GM19238 (cell line): Measurements from ENCODE around the gene SEC24D.

Experiments used
- DNase-seq: peaks from one replicate; pipeline ENCODE4 v3.0.0; 2011; ENCODE audit warnings: low spot score; ENCODE audit not compliant: insufficient read length

The SEC24D gene

DNA sequence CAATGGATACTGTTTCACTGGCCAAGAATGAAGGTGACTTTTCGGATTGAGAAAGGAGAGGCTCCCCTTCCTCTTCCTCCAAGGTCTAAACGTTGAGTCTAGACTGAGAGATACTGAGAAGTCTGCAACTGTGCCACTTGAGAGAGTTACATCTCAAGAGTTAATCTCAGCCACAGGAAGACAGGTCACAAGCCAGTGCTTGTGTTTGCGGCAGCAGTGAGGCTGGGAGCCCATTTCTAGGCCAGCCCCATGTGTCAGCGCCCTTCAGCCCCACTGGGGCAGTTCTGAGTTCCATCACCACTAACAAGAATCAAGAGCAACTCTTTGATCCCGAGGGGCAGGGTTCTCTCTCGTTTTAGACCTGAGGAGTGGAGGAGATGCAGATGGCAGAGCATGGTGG is 7.3 kb upstream of the SEC24D start:
- DNase-seq: no peak

DNA sequence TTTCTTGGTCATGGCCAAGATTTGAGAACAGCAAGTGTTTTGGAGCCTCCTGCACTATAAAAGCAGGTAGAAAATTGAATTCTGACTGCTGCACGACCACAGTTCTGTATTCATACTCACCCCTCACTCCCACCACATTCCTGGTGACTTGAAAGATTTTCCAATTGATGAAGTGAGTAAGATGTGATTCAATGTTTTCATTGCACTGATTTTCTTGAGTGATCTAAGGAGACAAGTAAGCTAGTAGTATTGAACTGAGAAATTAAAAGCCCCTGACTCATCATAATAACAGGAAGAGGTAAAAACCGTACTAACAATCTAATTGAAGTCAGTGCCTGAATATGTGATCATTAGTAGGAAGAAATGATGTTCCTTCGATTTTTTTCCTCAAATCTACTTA is 6.1 kb upstream of the SEC24D start:
- DNase-seq: no peak

- DNase-seq: no peak
Measured at GRCh38 chr4:118839221-118839927, 3.4 kb upstream of the SEC24D start.

DNA sequence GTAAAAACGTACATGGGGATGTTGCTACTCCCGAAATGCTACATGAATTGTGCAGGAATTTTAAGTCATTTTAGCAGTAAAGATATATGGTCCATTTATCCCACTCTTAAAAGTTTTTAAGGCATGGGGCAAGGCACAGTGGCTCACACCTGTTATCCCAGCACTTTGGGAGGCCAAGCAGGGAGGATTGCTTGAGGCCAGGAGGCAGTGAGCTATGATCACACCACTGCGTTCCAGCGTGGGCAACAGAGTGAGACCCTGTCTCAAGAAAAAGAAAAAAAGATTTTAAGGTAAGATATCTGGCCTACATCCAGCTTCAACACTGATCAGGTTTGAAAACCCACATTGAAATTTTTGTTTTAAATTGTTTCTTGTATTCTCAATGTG is 1.2 kb upstream of the SEC24D start:
- DNase-seq: no peak

GRCh38 chr4:118836301-118837120 is 585 bp upstream of the SEC24D start:
- peak; percentile 17 for DNase-seq

- peak; percentile 22 for DNase-seq
Measured at GRCh38 chr4:118834960-118835569, 861 bp downstream of the SEC24D start.

DNA sequence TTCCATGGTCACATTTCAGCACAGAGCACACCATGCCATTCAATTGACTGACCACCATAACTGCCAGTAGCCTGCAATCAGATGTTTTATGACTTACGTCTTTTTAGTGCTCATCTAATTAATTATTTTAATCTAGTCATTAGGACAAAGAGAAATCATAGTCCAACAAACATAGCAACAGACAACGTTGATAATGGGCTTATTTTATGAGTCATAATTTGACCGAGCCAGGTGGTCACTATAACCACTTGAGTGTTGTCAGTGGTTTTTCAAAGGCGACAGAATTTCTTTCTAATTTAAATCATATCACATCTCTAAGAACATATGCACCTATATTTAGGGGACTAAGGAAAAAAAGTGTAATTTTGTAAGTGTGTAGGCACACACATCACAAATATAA is 1.9 kb downstream of the SEC24D start:
- DNase-seq: no peak

GRCh38 chr4:118833192-118833820 is 2.6 kb downstream of the SEC24D start:
- no peak for DNase-seq

DNA sequence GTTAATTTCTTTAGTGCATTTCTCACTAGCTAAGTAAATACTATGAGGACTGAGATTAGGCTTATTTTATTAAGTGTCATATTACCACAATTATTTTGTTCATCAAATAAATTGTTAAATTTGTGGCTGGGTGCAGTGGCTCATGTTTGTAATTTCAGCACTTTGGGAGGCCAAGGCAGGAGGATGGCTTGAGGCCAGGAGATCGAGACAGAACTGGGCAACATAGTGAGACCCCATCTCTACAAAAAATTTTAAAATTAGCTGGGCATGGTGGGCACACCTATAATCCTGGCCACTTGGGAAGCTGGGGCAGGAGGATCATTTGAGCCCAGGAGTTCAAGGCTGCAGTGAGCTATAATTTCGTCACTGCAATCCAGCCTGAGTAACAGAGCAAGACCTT is 6.8 kb downstream of the SEC24D start:
- DNase-seq: no peak

GRCh38 chr4:118826723-118827444 is 9.0 kb downstream of the SEC24D start:
- DNase-seq: no peak

DNA sequence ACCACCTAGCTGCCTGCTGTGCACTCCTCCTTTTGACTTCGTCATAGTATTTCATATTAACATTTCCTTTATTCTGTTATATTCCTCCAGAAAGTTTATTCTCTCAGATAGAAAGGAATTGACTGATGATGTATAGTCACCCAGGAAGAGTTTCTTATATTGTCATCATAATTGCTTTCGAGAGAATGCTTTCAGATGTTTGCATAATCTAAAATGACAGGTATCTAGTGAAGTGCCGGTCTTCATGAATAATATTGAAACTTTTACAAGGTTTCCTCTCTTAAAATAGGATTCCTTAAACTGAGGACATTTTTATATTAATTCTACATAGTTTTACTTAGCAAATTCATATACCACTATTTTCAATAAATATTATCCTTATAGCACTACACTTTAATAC is 10.1 kb downstream of the SEC24D start:
- DNase-seq: no peak

DNA sequence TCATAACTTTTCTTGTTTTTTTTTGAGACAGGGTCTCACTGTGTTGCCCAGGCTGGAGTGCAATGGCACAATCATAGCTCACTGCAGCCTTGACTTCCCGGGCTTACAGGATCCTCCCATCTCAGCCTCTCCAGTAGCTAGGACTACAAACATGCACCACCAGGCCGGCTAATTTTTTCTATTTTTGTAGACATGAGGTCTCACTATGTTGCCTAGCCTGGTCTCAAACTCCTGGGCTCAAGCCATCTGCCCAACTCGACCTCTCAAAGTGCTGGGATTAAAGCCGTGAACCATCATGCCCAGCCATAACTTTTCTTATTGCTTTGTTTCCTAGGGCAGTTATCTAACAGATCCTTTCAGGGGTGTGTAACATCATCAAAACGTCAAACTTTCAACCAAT is 11.8 kb downstream of the SEC24D start:
- DNase-seq: no peak

GRCh38 chr4:118823471-118823870 is 12.5 kb downstream of the SEC24D start:
- no peak for DNase-seq

DNA sequence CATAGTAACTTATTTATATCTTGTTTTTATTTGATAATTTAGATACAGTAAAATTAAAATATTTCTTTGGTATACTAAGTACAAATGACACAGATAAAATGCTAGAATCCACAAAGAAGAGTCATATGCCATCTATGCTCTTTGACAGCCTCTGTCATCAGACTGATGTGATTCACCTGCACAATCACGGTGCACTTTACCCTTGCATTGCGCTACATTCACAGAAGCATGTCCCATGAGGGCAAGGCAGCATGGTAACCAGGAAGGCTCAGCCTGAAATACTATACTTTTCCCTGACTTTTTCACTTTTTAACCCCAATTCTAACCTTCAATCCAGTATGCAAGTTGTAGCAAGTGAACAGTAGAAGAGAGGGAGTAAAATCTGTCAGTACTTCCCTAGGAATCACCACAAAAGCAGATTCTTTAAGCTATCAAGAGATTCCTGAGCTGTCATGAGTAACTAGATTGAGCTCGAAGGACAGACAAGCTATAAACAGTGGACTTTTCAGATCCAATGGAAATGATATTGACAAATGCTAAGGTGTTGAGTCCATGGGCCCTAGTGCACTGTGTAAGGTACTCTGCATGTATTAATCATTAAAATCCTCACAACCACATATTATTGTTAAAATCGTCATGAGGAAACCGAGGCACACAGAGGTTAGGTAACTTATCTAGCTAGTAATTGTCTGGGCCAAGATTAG is 14.2 kb downstream of the SEC24D start:
- DNase-seq: no peak

DNA sequence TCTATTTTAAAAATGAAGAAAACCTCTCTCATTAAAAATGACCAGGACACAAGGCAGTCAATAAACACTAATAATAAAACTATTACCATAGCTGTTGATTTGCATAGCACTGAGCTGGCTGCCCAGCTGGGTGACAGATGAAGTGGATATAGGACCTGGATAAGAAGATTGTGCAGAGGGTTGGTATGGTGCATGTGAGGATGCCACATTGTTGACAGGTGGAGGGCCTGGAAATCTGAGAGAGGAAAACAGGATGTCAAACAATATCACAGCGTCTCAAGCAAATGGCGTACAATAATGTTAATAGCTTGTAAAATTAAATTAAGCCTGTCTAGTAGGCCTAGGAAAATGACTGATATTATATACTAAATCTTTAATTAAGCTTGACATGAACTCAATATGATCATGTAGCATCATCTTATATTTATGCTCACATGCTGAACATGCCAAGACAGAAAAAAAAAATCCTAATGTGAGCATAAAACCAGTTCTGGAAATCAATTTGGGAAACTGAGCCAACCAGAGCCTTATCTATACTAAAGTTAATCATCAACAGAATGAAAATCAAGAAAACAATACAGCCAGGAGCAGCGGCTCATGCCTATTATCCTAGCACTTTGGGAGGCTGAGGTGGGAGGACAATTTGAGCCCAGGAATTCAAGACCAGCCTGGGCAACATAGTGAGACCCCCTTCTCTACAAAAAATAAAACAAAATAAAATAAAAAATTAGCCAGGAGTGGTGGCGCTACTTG is 18.6 kb downstream of the SEC24D start:
- no peak for DNase-seq

- DNase-seq: no peak
Measured at GRCh38 chr4:118816538-118817177, 19.3 kb downstream of the SEC24D start.

DNA sequence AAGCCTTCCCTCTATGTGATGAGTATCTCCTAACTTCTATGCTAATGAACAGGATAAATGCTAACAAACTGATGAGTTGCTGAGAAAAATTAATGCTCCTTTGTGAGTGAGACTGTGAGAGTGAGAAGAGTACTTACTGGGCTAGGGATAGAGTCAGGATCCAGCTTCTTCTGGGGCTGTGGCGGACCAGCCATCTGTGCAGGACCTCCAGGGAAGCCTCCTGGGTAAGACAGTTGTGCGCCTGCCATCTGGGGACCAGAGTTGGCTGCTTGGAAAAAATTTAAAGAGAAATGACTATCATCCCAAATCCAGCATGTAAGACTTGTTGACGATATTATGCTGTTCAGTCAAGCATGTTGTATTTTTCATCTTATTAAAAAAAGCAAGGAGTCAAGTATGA is 21.0 kb downstream of the SEC24D start:
- no peak for DNase-seq

- no peak for DNase-seq
Measured at GRCh38 chr4:118814058-118814457, 21.9 kb downstream of the SEC24D start.

GRCh38 chr4:118813561-118813960 is 22.4 kb downstream of the SEC24D start:
- no peak for DNase-seq

- DNase-seq: no peak
Measured at GRCh38 chr4:118811832-118812231, 24.1 kb downstream of the SEC24D start.
